T-cell (primary cell): ENCODE measurements around the gene SMLR1. TPM values are rescaled to one million over a fixed set of nuclear protein-coding genes. Genes with fewer than 3 reads are reported as not detected.

Experiments used
- ATAC-seq, 4 experiments: fragments of 200-7000 bp in 3 of 4; fragments of 150-1000 bp in 1 of 4; cut with Tn5 transposase; replicated peaks in 1 of 4; 1 replicate in 3 of 4; 2 replicates in 1 of 4; pipeline ENCODE4 v1.10.0; 2021; ENCODE audit warnings: moderate library complexity in 3 of 4, mild to moderate bottlenecking in 2 of 4, moderate number of reproducible peaks in 1 of 4
- CTCF ChIA-PET, 2 donors: fragments of 300-600 bp; sonication (Branson Sonifier 250); formaldehyde crosslinking; loops; one replicate each; lab custom pipeline; 2022; ENCODE audit warnings: antibody characterized with exemption in 2 of 2; lab: Charles Lee
- POLR2A ChIA-PET, 2 donors: fragments of 300-600 bp; sonication (Branson Sonifier 250); formaldehyde crosslinking; loops; one replicate each; lab custom pipeline; 2022; ENCODE audit warnings: antibody characterized with exemption in 2 of 2; lab: Charles Lee
- DNase-seq, 35 experiments: peaks; one replicate each; pipeline versions ENCODE4 v3.0.0 to v3.0.0-alpha.2; 2013 to 2023
- H3K27ac ChIP-seq: one replicate; pipeline ENCODE4 v1.5.1; 2013; ENCODE audit warnings: low read length
- H3K27me3 ChIP-seq, 2 experiments: replicated peaks in 1 of 2; 1 replicate in 1 of 2; 2 replicates in 1 of 2; pipeline versions ENCODE4 v1.6.1 to v1.7.0; 2013; ENCODE audit warnings: low read length in 1 of 2, mixed read lengths in 1 of 2; ENCODE audit not compliant: control insufficient read depth in 2 of 2, insufficient read depth in 2 of 2; ENCODE audit errors: extremely low read depth in 1 of 2
- H3K36me3 ChIP-seq, 2 donors: 1 replicate in 1 of 2; 2 replicates in 1 of 2; pipeline versions ENCODE4 v1.6.1 to v1.7.0; 2013; ENCODE audit warnings: low read length in 1 of 2; ENCODE audit not compliant: control insufficient read depth in 2 of 2, insufficient read depth in 1 of 2; ENCODE audit errors: extremely low read depth in 1 of 2
- H3K4me1 ChIP-seq, 2 experiments: 1 replicate in 1 of 2; 2 replicates in 1 of 2; pipeline versions ENCODE4 v1.6.1 to v1.7.0; 2013; ENCODE audit warnings: low read length in 2 of 2, mixed read lengths in 1 of 2; ENCODE audit not compliant: insufficient read depth in 2 of 2, control insufficient read depth in 1 of 2; ENCODE audit errors: extremely low read depth in 1 of 2
- H3K4me3 ChIP-seq, 2 donors: 1 replicate in 1 of 2; 2 replicates in 1 of 2; pipeline versions ENCODE4 v1.5.1 to v1.7.0; 2013; ENCODE audit warnings: mild to moderate bottlenecking in 2 of 2, low read length in 1 of 2, moderate library complexity in 1 of 2; ENCODE audit not compliant: control insufficient read depth in 1 of 2; ENCODE audit errors: extremely low read depth in 1 of 2
- H3K9me3 ChIP-seq: 2 replicates; pipeline ENCODE4 v1.7.0; 2013
- H3K27ac Mint-ChIP-seq, 2 donors: one replicate each; pipeline ENCODE4 v1.8.0; 2020 to 2021; ENCODE audit warnings: mild to moderate bottlenecking in 2 of 2, mixed read lengths in 2 of 2
- H3K27me3 Mint-ChIP-seq, 2 donors: one replicate each; pipeline ENCODE4 v1.8.0; 2021 to 2022; ENCODE audit warnings: mixed read lengths in 2 of 2
- H3K36me3 Mint-ChIP-seq: one replicate; pipeline ENCODE4 v1.8.0; 2021; ENCODE audit warnings: mixed read lengths
- H3K4me1 Mint-ChIP-seq, 3 donors: one replicate each; pipeline ENCODE4 v1.8.0; 2020 to 2022; ENCODE audit warnings: mixed read lengths in 3 of 3, mild to moderate bottlenecking in 1 of 3
- H3K4me3 Mint-ChIP-seq, 3 donors: one replicate each; pipeline ENCODE4 v1.8.0; 2020 to 2022; ENCODE audit warnings: mild to moderate bottlenecking in 3 of 3, mixed read lengths in 3 of 3, moderate library complexity in 3 of 3
- H3K9me3 Mint-ChIP-seq, 3 donors: one replicate each; pipeline ENCODE4 v1.8.0; 2020 to 2022; ENCODE audit warnings: mixed read lengths in 3 of 3
- WGBS: methylation state at CpG from one replicate; pipeline ENCODE4 v1.1.5; 2013; ENCODE audit warnings: missing lambda C conversion rate; ENCODE audit not compliant: insufficient coverage; 5-methylcytosine and 5-hydroxymethylcytosine counted together
- total RNA-seq, 35 experiments: library from RNA in 6 of 35; stranded (reverse) in 6 of 35; fragments of 120-200 nt in 1 of 35; gene quantifications; one replicate each; pipeline versions ENCODE4 v1.2.1 to v1.2.4 and lab custom pipeline; 2013 to 2026

The SMLR1 gene
- total RNA-seq, 5 donors from 2014 or later (not counting 1 experiment from before 2014, with no cell fraction given) = not detected

DNA sequence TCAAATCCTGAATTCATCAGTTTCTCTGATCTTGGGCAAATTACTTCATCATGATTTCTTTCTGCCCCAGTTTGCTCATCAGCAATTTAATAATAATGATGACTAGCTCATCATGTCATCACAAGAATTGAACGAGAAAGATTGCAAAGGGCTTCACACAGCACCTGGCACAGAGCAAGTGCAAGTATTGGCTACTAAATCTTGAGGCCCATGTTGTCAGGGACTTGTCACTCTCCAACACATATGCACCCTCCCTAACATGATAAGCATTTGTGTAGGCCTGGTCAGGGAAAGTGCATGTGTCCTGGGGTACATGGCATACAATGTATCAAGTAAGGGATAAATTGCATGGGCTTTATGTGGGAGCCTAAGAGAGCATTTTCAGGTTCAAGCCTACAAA lies 6.4 kb downstream of the SMLR1 start:
- no peaks in the 10 kb centered on the region for H3K4me1 Mint-ChIP-seq
- whole genome bisulfite sequencing = 90% methylated on average over 1 of the region's 1 CpG
- no peaks in the 10 kb centered on the region for H3K4me1 ChIP-seq
- H3K36me3 Mint-ChIP-seq = no peaks in the 10 kb centered on the region
- H3K27me3 ChIP-seq = no peaks in the 10 kb centered on the region
- no peak overlapping the region for H3K4me3 ChIP-seq
- no peak overlapping the region for H3K27ac ChIP-seq
- peaks cover 0 to 3% of the 10 kb centered on the region in 2 donors for H3K27me3 Mint-ChIP-seq
- CTCF ChIA-PET = interaction anchor here (1.3 kb wide), 2 partner anchors 9 to 10 kb away, joined by 3 read pairs; no protein-coding TSS in a partner anchor
- POLR2A ChIA-PET = no interaction called here
- no peak overlapping the region for H3K27ac Mint-ChIP-seq
- H3K4me3 Mint-ChIP-seq = no peak overlapping the region
- no peaks in the 10 kb centered on the region for H3K36me3 ChIP-seq
- DNase-seq (no peak), ATAC-seq (no peak)
- H3K9me3 Mint-ChIP-seq = no peaks in the 10 kb centered on the region
- H3K9me3 ChIP-seq = no peaks in the 10 kb centered on the region

DNA sequence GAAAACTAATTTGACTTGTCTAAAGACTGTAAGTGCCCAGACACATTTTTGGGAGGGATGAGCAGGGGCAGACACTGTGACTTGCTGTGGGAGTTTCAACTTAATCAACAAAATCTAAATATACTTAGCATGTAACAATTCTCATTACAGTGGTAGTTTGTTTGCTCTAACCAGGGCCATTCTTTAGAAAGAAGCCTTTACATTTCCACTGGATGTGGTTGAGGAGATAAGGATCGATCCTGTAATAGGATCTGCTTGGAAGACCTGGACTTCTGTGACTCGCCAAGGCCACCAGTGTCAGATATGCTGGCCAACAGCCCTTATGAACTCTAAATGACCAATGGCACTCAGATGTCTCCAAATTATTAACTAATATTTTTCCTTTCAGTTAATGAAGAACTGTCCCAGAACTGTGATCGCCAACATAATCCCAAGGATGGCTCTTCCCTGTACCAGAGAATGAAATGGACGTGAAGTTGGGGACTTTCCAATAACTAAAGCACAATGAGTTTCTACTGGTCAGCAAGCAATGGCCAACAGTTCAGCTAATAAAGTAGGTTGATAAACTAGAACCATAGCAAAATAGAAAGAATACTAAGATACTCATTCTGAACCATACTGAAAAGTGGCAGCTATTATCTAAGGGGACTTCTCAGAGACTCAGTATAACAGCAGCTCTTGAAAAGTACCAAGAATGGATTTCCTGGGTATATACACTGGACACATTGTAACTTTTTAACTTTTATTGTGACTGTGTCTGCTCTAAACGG lies 7.5 kb downstream of the SMLR1 start:
- no peak overlapping the region for H3K4me3 Mint-ChIP-seq
- H3K4me3 ChIP-seq = no peak overlapping the region
- H3K36me3 ChIP-seq = no peaks in the 10 kb centered on the region
- H3K27me3 ChIP-seq = no peaks in the 10 kb centered on the region
- H3K27me3 Mint-ChIP-seq = peaks cover 0 to 3% of the 10 kb centered on the region in 2 donors
- H3K36me3 Mint-ChIP-seq = no peaks in the 10 kb centered on the region
- no peaks in the 10 kb centered on the region for H3K9me3 ChIP-seq
- DNase-seq = no peak
- H3K27ac Mint-ChIP-seq = no peak overlapping the region
- H3K4me1 Mint-ChIP-seq = no peaks in the 10 kb centered on the region
- no peak for ATAC-seq
- H3K9me3 Mint-ChIP-seq = no peaks in the 10 kb centered on the region
- no CpG with 5 or more reads among the region's 5 CpGs for WGBS
- POLR2A ChIA-PET = no interaction called here
- CTCF ChIA-PET = interaction anchor here in 1 of 2 donors (1.3 kb wide), 1 partner anchor 8 kb away, joined by 3 read pairs; no protein-coding TSS in a partner anchor
- no peaks in the 10 kb centered on the region for H3K4me1 ChIP-seq
- H3K27ac ChIP-seq = no peak overlapping the region

DNA sequence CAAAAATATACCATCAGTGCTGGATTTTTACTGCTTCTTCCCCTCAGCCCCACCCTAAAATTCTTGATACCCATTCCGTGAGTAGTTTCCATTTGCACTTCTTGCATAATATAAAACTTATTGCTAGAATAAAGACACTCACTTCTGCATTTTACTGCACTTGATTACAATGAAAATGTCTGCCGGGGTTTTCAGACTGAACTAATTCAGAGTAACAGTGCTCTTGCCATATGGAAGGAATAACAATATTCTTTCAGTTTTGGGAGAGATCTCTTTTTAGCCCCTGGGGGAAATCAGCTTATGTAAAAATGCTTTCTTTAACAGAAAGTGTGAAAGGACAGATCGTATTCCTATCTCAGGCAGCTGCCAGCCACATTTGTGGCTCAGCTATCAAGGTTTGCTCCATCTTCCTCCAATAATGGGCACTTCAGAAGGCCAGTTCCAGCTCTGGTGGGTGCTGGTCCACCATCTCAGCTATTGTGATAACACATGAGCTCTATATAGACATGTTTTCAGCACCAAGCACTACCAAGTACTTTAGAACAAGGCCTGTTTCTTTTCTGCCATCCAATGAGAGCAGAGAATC lies 8.9 kb downstream of the SMLR1 start:
- POLR2A ChIA-PET = no interaction called here
- no peak for DNase-seq
- peaks cover 0 to under 1% of the 10 kb centered on the region in 2 donors for H3K27me3 Mint-ChIP-seq
- Histone ChIP-seq H3K9me3 (no peaks in the 10 kb centered on the region), H3K27me3 (no peaks in the 10 kb centered on the region), H3K4me3 (no peak overlapping the region), H3K4me1 (no peaks in the 10 kb centered on the region), H3K36me3 (no peaks in the 10 kb centered on the region), H3K27ac (no peak overlapping the region)
- no peaks in the 10 kb centered on the region for H3K4me1 Mint-ChIP-seq
- no peak overlapping the region for H3K4me3 Mint-ChIP-seq
- no peak for ATAC-seq
- H3K27ac Mint-ChIP-seq = no peak overlapping the region
- H3K9me3 Mint-ChIP-seq = no peaks in the 10 kb centered on the region
- WGBS = 100% methylated on average over 1 of the region's 3 CpGs
- H3K36me3 Mint-ChIP-seq = no peaks in the 10 kb centered on the region
- CTCF ChIA-PET = interaction anchor here in 1 of 2 donors (0.9 kb wide), 1 partner anchor 761 kb away, joined by 3 read pairs; no protein-coding TSS in a partner anchor

DNA sequence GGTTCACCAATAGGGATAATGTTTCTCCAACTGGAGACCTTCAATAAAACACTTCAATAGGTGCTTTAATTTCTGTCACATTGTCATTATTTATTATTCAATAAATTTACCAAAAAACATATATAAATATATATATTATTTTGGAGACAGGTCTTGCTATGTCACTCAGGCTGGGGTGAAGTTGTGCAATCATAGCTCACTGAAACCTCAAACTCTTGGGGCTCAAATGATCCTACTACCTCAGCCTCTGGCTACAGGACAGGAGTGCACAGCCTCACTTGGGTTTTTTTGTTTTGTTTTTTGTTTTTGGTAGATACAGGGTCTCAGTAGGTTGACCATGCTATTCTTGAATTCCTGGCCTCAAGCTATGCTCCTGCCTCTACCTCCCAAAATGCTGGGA lies 9.9 kb downstream of the SMLR1 start:
- Mint-ChIP-seq H3K27ac (no peak overlapping the region), H3K9me3 (no peaks in the 10 kb centered on the region), H3K27me3 (no peaks in the 10 kb centered on the region), H3K36me3 (no peaks in the 10 kb centered on the region), H3K4me1 (no peaks in the 10 kb centered on the region), H3K4me3 (no peak overlapping the region)
- ChIA-PET POLR2A (interaction anchor here in 1 of 2 donors (0.6 kb wide), 1 partner anchor 705 kb away, joined by 3 read pairs; no protein-coding TSS in a partner anchor), CTCF (interaction anchor here in 1 of 2 donors (0.9 kb wide), 1 partner anchor 762 kb away, joined by 3 read pairs; no protein-coding TSS in a partner anchor)
- Histone ChIP-seq H3K36me3 (no peaks in the 10 kb centered on the region), H3K4me3 (no peak overlapping the region), H3K27ac (no peak overlapping the region), H3K9me3 (no peaks in the 10 kb centered on the region), H3K27me3 (no peaks in the 10 kb centered on the region), H3K4me1 (no peaks in the 10 kb centered on the region)
- ATAC-seq = no peak
- no peak for DNase-seq

DNA sequence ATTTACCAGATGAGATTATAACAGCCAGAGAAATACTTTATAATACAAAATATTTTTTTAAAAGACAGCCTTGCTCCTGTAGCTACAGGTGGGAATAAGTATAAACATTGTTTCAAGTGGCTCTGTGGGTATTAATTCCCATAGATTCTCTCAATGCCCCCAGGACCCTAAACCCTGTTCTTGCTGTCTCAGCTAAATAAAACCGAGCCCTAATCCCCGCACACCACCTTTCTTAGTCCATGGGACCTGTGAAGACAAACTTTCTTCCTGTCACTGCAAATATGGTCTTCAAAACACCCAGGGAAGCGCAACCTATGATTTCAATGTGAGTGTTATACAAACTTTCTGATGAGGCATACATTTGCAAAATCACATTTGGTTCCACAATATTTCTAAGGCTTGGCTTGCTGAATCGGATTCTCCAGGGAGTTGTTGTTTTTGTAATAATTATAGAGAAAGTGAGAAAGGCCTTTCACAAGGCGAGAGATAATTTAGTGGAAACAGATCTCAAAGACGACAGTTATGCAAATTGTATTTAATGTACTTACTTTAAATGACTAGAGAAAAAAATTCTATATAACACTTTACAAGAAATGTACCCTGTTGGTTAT lies 11.1 kb downstream of the SMLR1 start:
- no peaks in the 10 kb centered on the region for H3K27me3 ChIP-seq
- ChIA-PET POLR2A (no interaction called here), CTCF (no interaction called here)
- DNase-seq (no peak), ATAC-seq (no peak)
- no peaks in the 10 kb centered on the region for H3K9me3 ChIP-seq
- H3K27ac Mint-ChIP-seq = no peak overlapping the region
- no peak overlapping the region for H3K4me3 Mint-ChIP-seq
- no peaks in the 10 kb centered on the region for H3K4me1 ChIP-seq
- H3K27ac ChIP-seq = no peak overlapping the region
- no peaks in the 10 kb centered on the region for H3K36me3 ChIP-seq
- H3K4me3 ChIP-seq = no peak overlapping the region
- H3K27me3 Mint-ChIP-seq = no peaks in the 10 kb centered on the region
- H3K9me3 Mint-ChIP-seq = no peaks in the 10 kb centered on the region
- peaks cover 0 to under 1% (median 0%) of the 10 kb centered on the region in 3 donors for H3K4me1 Mint-ChIP-seq
- WGBS = 100% methylated on average over 1 of the region's 6 CpGs
- H3K36me3 Mint-ChIP-seq = no peaks in the 10 kb centered on the region

DNA sequence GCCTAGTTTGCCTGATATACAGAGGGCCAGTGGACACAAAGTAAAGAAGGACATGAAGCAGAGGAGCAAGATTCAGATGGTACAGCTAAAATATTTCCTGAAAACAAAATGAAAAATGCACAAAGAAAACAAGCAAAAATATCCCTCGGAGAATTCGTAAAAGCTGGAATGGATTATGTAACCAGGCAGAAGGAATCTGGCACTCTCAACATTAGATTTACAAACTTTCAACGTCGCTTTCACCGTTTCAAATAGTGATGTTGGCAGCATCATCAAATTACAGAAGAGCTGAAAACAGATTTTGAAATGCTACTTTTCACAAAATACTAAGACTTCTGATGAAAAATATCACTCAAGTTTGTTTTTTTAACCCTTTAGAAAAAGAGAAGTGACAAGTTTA lies 11.7 kb downstream of the SMLR1 start:
- Histone ChIP-seq H3K4me1 (no peaks in the 10 kb centered on the region), H3K27me3 (no peaks in the 10 kb centered on the region), H3K36me3 (no peaks in the 10 kb centered on the region), H3K27ac (no peak overlapping the region), H3K9me3 (no peaks in the 10 kb centered on the region), H3K4me3 (no peak overlapping the region)
- no peaks in the 10 kb centered on the region for H3K36me3 Mint-ChIP-seq
- no peaks in the 10 kb centered on the region for H3K9me3 Mint-ChIP-seq
- ChIA-PET CTCF (interaction anchor here in 1 of 2 donors (0.7 kb wide), 1 partner anchor 1392 kb away, joined by 3 read pairs; no protein-coding TSS in a partner anchor), POLR2A (no interaction called here)
- H3K4me3 Mint-ChIP-seq = no peak overlapping the region
- no peaks in the 10 kb centered on the region for H3K27me3 Mint-ChIP-seq
- H3K4me1 Mint-ChIP-seq = peaks cover 0 to 4% (median 0%) of the 10 kb centered on the region in 3 donors
- no peak overlapping the region for H3K27ac Mint-ChIP-seq
- DNase-seq (no peak), ATAC-seq (no peak)
- 100% methylated on average over 2 of the region's 5 CpGs for WGBS
